K562 (cell line): ENCODE results near the gene TMEM14C. TPM values are rescaled to one million over a fixed set of nuclear protein-coding genes. Genes with fewer than 3 reads are reported as not detected.

Source experiments
- ATF4 ChIP-seq: fragments of 450-650 bp; formaldehyde crosslinking; IDR thresholded peaks from 2 replicates; pipeline ENCODE4 v1.4.0; 2022; ENCODE audit warnings: mild to moderate bottlenecking, moderate library complexity
- BCLAF1 ChIP-seq, 2 experiments: fragments of 450-650 bp in 1 of 2; IDR thresholded peaks; 2 replicates each; pipeline ENCODE4 v1.6.1; 2011 to 2017; ENCODE audit warnings: low read depth in 2 of 2, antibody characterized with exemption in 1 of 2, borderline replicate concordance in 1 of 2, low read length in 1 of 2, mild to moderate bottlenecking in 1 of 2, mixed read lengths in 1 of 2; ENCODE audit not compliant: control insufficient read depth in 1 of 2
- ETS1 ChIP-seq: conservative IDR thresholded peaks from 2 replicates; pipeline ENCODE4 v1.6.1; 2011; ENCODE audit warnings: low read depth, mild to moderate bottlenecking, low read length; ENCODE audit not compliant: control insufficient read depth
- FOS ChIP-seq: IDR thresholded peaks from 3 replicates; pipeline ENCODE4 v1.6.1; 2011; ENCODE audit not compliant: insufficient read length; ENCODE audit errors: extremely low read depth
- FOXJ3 ChIP-seq: sonication (generic); formaldehyde crosslinking; IDR thresholded peaks from 2 replicates; pipeline ENCODE4 v1.4.0; 2020; ENCODE audit warnings: mild to moderate bottlenecking, missing genetic modification reagents
- NBN ChIP-seq: fragments of 450-650 bp; IDR thresholded peaks from 2 replicates; pipeline ENCODE4 v1.6.1; 2016; ENCODE audit warnings: low read depth, mild to moderate bottlenecking
- PBX2 ChIP-seq, 2 experiments: IDR thresholded peaks in 1 of 2; conservative IDR thresholded peaks in 1 of 2; 2 replicates each; pipeline ENCODE4 v1.6.1; 2016; ENCODE audit warnings: low read depth in 2 of 2, mild to moderate bottlenecking in 1 of 2, missing compliant biosample characterization in 1 of 2, missing genetic modification characterization in 1 of 2, moderate library complexity in 1 of 2
- POLR2AphosphoS5 ChIP-seq: IDR thresholded peaks from 2 replicates; pipeline ENCODE4 v1.6.1; 2011; ENCODE audit warnings: mild to moderate bottlenecking, low read depth, low read length, moderate library complexity; ENCODE audit not compliant: control insufficient read depth, insufficient read depth
- SIX5 ChIP-seq, 2 experiments: IDR thresholded peaks; 2 replicates each; pipeline ENCODE4 v1.6.1; 2011; ENCODE audit warnings: low read length in 2 of 2, borderline replicate concordance in 1 of 2, low read depth in 1 of 2, mild to moderate bottlenecking in 1 of 2, moderate library complexity in 1 of 2; ENCODE audit not compliant: insufficient read depth in 1 of 2
- XRCC4 ChIP-seq: IDR thresholded peaks from one replicate; pipeline ENCODE4 v1.6.1; 2011; ENCODE audit not compliant: insufficient read depth, insufficient read length; ENCODE audit errors: extremely low read depth
- ZNF699 ChIP-seq: fragments of 250-450 bp; sonication (Bioruptor Pico); IDR thresholded peaks from 2 replicates; pipeline ENCODE4 v1.8.0; 2021; ENCODE audit warnings: mild to moderate bottlenecking, moderate library complexity; ENCODE audit not compliant: insufficient replicate concordance
- polyA plus RNA-seq, 8 experiments: library from polyadenylated mRNA; depleted of rRNA in 4 of 8; stranded (reverse) in 5 of 8; unstranded in 3 of 8; fragments of >200 nt; fragmentation: Nextera tagmentation in 2 of 8; fragmentation: Illumina TruSeq in 1 of 8; extraction: Ambion mirVana in 2 of 8; extraction: Trizol in 1 of 8; gene quantifications; 2 replicates each; pipeline versions ENCODE4 v1.2.1 to v1.2.3, GENCODE V29; 2011 to 2014; ENCODE audit warnings: inconsistent platforms in 1 of 8, missing spikeins in 1 of 8
- total RNA-seq, 7 experiments: library from RNA; depleted of rRNA in 6 of 7; stranded (reverse); fragments of >200 nt in 6 of 7; fragmentation: Illumina TruSeq in 2 of 7; extraction: Trizol in 2 of 7; gene quantifications; 2 replicates each; pipeline versions ENCODE4 v1.2.1 to v1.2.3, GENCODE V29; 2011 to 2021; ENCODE audit warnings: low replicate concordance in 1 of 7

Gene TMEM14C
- total and polyA plus RNA-seq, 9 of the 15 experiments (the other 6 are each of a cell fraction or from before 2014, with no cell fraction given), result 151 to 496 (median 263) TPM

- TF ChIP-seq ETS1 (0 out of 2 replicates have a peak, but pooled peaks have one; percentile 33), PBX2 (CRISPR knock-in tag; IDR thresholded peaks at IDR 0.05; ENCODE audit: low read depth) (no peak), PBX2 (tag; conservative IDR thresholded peaks at IDR 0.05; ENCODE audit: low read depth) (peak; percentile 56), XRCC4 (no peak), NBN (0 out of 2 replicates have a peak, but pooled peaks have one; percentile 86), POLR2AphosphoS5 (peak; percentile 94), ATF4 (no peak), BCLAF1 (IDR thresholded peaks at IDR 0.05; ENCODE audit: borderline replicate concordance in 1 of 2, control insufficient read depth in 1 of 2, low read depth in 2 of 2, low read length in 1 of 2) (no peak), SIX5 (IDR thresholded peaks at IDR 0.05; ENCODE audit: borderline replicate concordance in 1 of 2, insufficient read depth in 1 of 2, low read depth in 1 of 2, low read length in 2 of 2) (no peak), FOS (no peak), ZNF699 (no peak), FOXJ3 (CRISPR knock-in tag) (no peak; the same call in 1 of the 2 replicates)
Measured at GRCh38 chr6:10771371-10771894, 48.6 kb downstream of the TMEM14C start (continued).
